Suprapubic skin (tissue), 4 donors: ENCODE results near the gene DNM3.

Experiments
- POLR2A ChIP-seq, 2 donors: fragments of 450-650 bp; IDR thresholded peaks; one replicate each; pipeline ENCODE4 v1.6.1; 2017; ENCODE audit warnings: antibody characterized with exemption in 2 of 2, mild to moderate bottlenecking in 2 of 2, moderate library complexity in 2 of 2
- POLR2AphosphoS5 ChIP-seq, 3 donors: sonication (generic); formaldehyde crosslinking; IDR thresholded peaks; one replicate each; pipeline ENCODE4 v1.6.1; 2017; ENCODE audit warnings: antibody characterized with exemption in 3 of 3
- TF ChIP-seq, protein P1 (sequence below), 2 donors: fragments of 200-600 bp in 1 of 2; fragments of 450-650 bp in 1 of 2; sonication (generic) in 1 of 2; IDR thresholded peaks; one replicate each; pipeline ENCODE4 v1.5.1; 2016 to 2019; ENCODE audit warnings: antibody characterized with exemption in 2 of 2, mild to moderate bottlenecking in 1 of 2, moderate library complexity in 1 of 2

DNA sequence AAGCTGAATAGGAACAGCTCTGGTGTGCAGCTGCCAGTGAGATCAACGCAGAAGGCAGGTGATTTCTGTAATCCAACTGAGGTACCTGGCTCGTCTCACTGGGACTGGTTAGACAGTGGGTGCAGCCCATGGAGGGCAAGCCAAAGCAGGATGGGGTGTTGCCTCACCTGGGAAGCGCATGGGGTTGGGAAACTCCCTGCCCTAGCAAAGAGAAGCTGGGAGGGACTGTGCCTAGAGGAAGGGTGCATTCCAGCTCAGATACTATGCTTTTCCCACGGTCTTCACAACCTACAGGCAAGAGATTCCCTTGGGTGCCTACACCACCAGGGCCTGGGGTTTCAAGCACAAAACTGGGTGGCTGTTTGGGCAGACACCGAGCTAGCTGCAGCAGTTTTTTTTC lies 183.2 kb downstream of the DNM3 start:
- TF ChIP-seq, protein P1, sequence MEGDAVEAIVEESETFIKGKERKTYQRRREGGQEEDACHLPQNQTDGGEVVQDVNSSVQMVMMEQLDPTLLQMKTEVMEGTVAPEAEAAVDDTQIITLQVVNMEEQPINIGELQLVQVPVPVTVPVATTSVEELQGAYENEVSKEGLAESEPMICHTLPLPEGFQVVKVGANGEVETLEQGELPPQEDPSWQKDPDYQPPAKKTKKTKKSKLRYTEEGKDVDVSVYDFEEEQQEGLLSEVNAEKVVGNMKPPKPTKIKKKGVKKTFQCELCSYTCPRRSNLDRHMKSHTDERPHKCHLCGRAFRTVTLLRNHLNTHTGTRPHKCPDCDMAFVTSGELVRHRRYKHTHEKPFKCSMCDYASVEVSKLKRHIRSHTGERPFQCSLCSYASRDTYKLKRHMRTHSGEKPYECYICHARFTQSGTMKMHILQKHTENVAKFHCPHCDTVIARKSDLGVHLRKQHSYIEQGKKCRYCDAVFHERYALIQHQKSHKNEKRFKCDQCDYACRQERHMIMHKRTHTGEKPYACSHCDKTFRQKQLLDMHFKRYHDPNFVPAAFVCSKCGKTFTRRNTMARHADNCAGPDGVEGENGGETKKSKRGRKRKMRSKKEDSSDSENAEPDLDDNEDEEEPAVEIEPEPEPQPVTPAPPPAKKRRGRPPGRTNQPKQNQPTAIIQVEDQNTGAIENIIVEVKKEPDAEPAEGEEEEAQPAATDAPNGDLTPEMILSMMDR (IDR thresholded peaks at IDR 0.05) = no peak
- TF ChIP-seq POLR2A (IDR thresholded peaks at IDR 0.05) = no peak
- TF ChIP-seq POLR2AphosphoS5 (IDR thresholded peaks at IDR 0.05) = no peak
